GF-D8 (cell line): ENCODE results near the gene NFE2L2.

ENCODE experiments used
- DNase-seq: peaks from one replicate; lab custom pipeline; 2025; lab: John Stamatoyannopoulos, UW

Gene NFE2L2

GRCh38 chr2:177264693-177265587, at the start of gene NFE2L2:
Gene NFE2L2 (minus strand): TSS chr2:177264727. CDS start chr2:177264576, 151 bp downstream.
- peak; percentile 83 for DNase-seq

- DNase-seq = no peak
Measured at GRCh38 chr2:177314194-177314593, 49.7 kb upstream of the NFE2L2 start.

GRCh38 chr2:177313162-177313781, 48.7 kb upstream of the NFE2L2 start:
- no peak for DNase-seq

- no peak for DNase-seq
Measured at GRCh38 chr2:177312562-177312961, 48.0 kb upstream of the NFE2L2 start.

GRCh38 chr2:177309672-177310309, 45.3 kb upstream of the NFE2L2 start:
- peak; percentile 30 for DNase-seq

GRCh38 chr2:177306550-177306949, 42.0 kb upstream of the NFE2L2 start:
- no peak for DNase-seq

- no peak for DNase-seq
Measured at GRCh38 chr2:177303939-177304338, 39.4 kb upstream of the NFE2L2 start.

GRCh38 chr2:177302552-177302951, 38.0 kb upstream of the NFE2L2 start:
- DNase-seq = no peak

- DNase-seq = no peak
Measured at GRCh38 chr2:177298191-177298590, 33.7 kb upstream of the NFE2L2 start.

- peak; percentile 38 for DNase-seq
Measured at GRCh38 chr2:177296040-177296439, 31.5 kb upstream of the NFE2L2 start.

GRCh38 chr2:177295484-177295883, 31.0 kb upstream of the NFE2L2 start:
- DNase-seq = no peak

GRCh38 chr2:177291701-177292100, 27.2 kb upstream of the NFE2L2 start:
- no peak for DNase-seq

GRCh38 chr2:177289824-177290628, 25.5 kb upstream of the NFE2L2 start:
- no peak for DNase-seq

- DNase-seq = no peak
Measured at GRCh38 chr2:177287814-177288213, 23.3 kb upstream of the NFE2L2 start.

GRCh38 chr2:177285892-177286715, 21.6 kb upstream of the NFE2L2 start:
- DNase-seq = no peak

- DNase-seq = no peak
Measured at GRCh38 chr2:177284531-177284930, 20.0 kb upstream of the NFE2L2 start.

GRCh38 chr2:177283906-177284305, 19.4 kb upstream of the NFE2L2 start:
- no peak for DNase-seq

- DNase-seq = no peak
Measured at GRCh38 chr2:177282787-177283572, 18.5 kb upstream of the NFE2L2 start.

GRCh38 chr2:177282181-177282641, 17.7 kb upstream of the NFE2L2 start:
- DNase-seq = no peak
